H1 (cell line): ENCODE measurements around the gene FAM171A1. TPM values are rescaled to one million over a fixed set of nuclear protein-coding genes. Genes with fewer than 3 reads are reported as not detected.

ENCODE experiments used
- GABPA ChIP-seq: IDR thresholded peaks from 2 replicates; pipeline ENCODE4 v1.6.1; 2011; ENCODE audit warnings: mild to moderate bottlenecking, low read length, moderate library complexity, borderline replicate concordance; ENCODE audit not compliant: insufficient read depth
- HDAC2 ChIP-seq, 2 experiments: fragments of 300-600 bp in 1 of 2; sonication (generic) in 1 of 2; IDR thresholded peaks; 2 replicates each; pipeline ENCODE4 v1.6.1; 2011 to 2012; ENCODE audit warnings: low read depth in 2 of 2, low read length in 2 of 2, mild to moderate bottlenecking in 2 of 2, moderate library complexity in 2 of 2, borderline replicate concordance in 1 of 2, inconsistent platforms in 1 of 2
- POLR2A ChIP-seq, 2 experiments: IDR thresholded peaks; 1 replicate in 1 of 2; 2 replicates in 1 of 2; pipeline ENCODE4 v1.6.1; 2011; ENCODE audit warnings: low read depth in 2 of 2, low read length in 2 of 2, mild to moderate bottlenecking in 2 of 2; ENCODE audit errors: control extremely low read depth in 1 of 2
- RNF2 ChIP-seq: fragments of 200-900, 300-1000 bp; sonication (generic); IDR thresholded peaks from 2 replicates; pipeline ENCODE4 v1.7.1; 2016; ENCODE audit warnings: borderline replicate concordance, low read depth, mild to moderate bottlenecking, antibody characterized with exemption, low read length; ENCODE audit not compliant: poor library complexity, severe bottlenecking; ENCODE audit errors: missing control alignments
- ZNF274 ChIP-seq: IDR thresholded peaks from 2 replicates; pipeline ENCODE4 v1.7.0; 2012; ENCODE audit warnings: low read length, borderline replicate concordance; ENCODE audit errors: extremely low read depth
- polyA plus RNA-seq, 7 experiments: library from polyadenylated mRNA; depleted of rRNA in 3 of 7; stranded (reverse) in 5 of 7; unstranded in 2 of 7; fragments of >200 nt in 5 of 7; fragments of 200-250 nt in 2 of 7; gene quantifications; 1 replicate in 5 of 7; 2 replicates in 1 of 7; 4 replicates in 1 of 7; pipeline versions ENCODE4 v1.2.1 to v1.2.3, GENCODE V29; 2011 to 2013; ENCODE audit warnings: missing spikeins in 2 of 7, mixed read lengths in 2 of 7
- total RNA-seq: library from RNA; stranded (reverse); fragmentation: NEBNext Ultra II Directional; extraction: Animal tissue kit (Norgen Biotek cat#: 25700); gene quantifications from 2 replicates; pipeline ENCODE4 v1.2.1, GENCODE V29; 2021
- TF ChIP-seq, protein P1 (sequence below): IDR thresholded peaks from 2 replicates; pipeline ENCODE4 v1.6.1; 2011; ENCODE audit warnings: low read length, improper control_type of control experiment

The FAM171A1 gene
- total and polyA plus RNA-seq, 2 of the 8 experiments (the other 6 are each of a cell fraction or from before 2014, with no cell fraction given) = 26.6 to 42.1 TPM

DNA sequence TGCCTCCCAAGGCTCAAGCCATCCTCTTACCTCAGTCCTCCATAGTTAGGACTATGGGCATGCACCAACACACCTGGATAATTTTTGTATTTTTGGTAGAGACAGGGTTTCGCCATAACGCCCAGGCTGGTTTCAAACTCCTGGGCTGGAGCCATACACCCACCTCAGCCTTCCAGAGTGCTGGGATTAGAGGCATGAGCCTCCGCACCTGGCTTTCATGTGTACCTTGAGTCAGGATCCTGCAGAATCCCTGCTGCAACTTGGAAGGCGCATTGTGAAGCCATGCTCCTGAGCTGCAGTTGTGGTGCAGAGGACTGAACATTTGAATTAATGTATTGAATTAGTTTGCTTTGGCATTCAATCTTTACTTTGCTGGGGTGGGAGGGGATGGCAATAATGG is 173.2 kb downstream of the FAM171A1 start (continued):
- TF ChIP-seq GABPA (no peak), RNF2 (no peak), HDAC2 (IDR thresholded peaks at IDR 0.05; ENCODE audit: borderline replicate concordance in 1 of 2, low read depth in 2 of 2, low read length in 2 of 2) (no peak), POLR2A (IDR thresholded peaks at IDR 0.05; ENCODE audit: control extremely low read depth in 1 of 2, low read depth in 2 of 2, low read length in 2 of 2) (no peak), ZNF274 (no peak)
- TF ChIP-seq, protein P1, sequence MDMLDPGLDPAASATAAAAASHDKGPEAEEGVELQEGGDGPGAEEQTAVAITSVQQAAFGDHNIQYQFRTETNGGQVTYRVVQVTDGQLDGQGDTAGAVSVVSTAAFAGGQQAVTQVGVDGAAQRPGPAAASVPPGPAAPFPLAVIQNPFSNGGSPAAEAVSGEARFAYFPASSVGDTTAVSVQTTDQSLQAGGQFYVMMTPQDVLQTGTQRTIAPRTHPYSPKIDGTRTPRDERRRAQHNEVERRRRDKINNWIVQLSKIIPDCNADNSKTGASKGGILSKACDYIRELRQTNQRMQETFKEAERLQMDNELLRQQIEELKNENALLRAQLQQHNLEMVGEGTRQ = no peak
- TF ChIP-seq, all 59 proteins: peak for 0
